Kidney (tissue), 14 donors: ENCODE results near the gene HOXC12. TPM values are rescaled to one million over a fixed set of nuclear protein-coding genes. Genes with fewer than 3 reads are reported as not detected.

Experiments used
- DNase-seq, 5 donors: peaks; one replicate each; pipeline ENCODE4 v3.0.0-alpha.2; 2013 to 2020
- FAIRE-seq: peaks from 2 replicates; lab custom pipeline; 2012; peaks lifted over from hg19 to GRCh38; lab: Jason Lieb, UNC
- H3K27ac ChIP-seq, 2 donors: one replicate each; pipeline ENCODE4 v1.7.0; 2013; ENCODE audit warnings: low read depth in 2 of 2, low read length in 2 of 2, inconsistent platforms in 1 of 2
- H3K27me3 ChIP-seq: one replicate; pipeline ENCODE4 v1.7.1; 2013; ENCODE audit warnings: low read length, inconsistent platforms; ENCODE audit not compliant: control insufficient read depth, insufficient read depth
- H3K36me3 ChIP-seq, 3 donors: one replicate each; pipeline versions ENCODE4 v1.7.0 to v1.7.1; 2013; ENCODE audit warnings: low read length in 3 of 3, control low read depth in 1 of 3, inconsistent platforms in 1 of 3; ENCODE audit not compliant: insufficient read depth in 3 of 3, control insufficient read depth in 2 of 3
- H3K4me1 ChIP-seq, 3 donors: one replicate each; pipeline versions ENCODE4 v1.7.0 to v1.7.1; 2013; ENCODE audit warnings: low read length in 3 of 3, inconsistent platforms in 1 of 3, low read depth in 1 of 3; ENCODE audit not compliant: control insufficient read depth in 2 of 3, insufficient read depth in 2 of 3
- H3K4me3 ChIP-seq, 3 donors: one replicate each; pipeline versions ENCODE4 v1.7.0 to v1.8.1; 2013; ENCODE audit warnings: low read length in 3 of 3, control low read depth in 1 of 3, inconsistent platforms in 1 of 3
- H3K9ac ChIP-seq, 3 donors: one replicate each; pipeline versions ENCODE4 v1.7.0 to v1.7.1; 2013; ENCODE audit warnings: low read length in 3 of 3, control low read depth in 1 of 3, inconsistent platforms in 1 of 3
- H3K9me3 ChIP-seq, 3 donors: one replicate each; pipeline versions ENCODE4 v1.7.0 to v1.7.1; 2013; ENCODE audit warnings: low read length in 3 of 3, control low read depth in 1 of 3, inconsistent platforms in 1 of 3; ENCODE audit not compliant: control insufficient read depth in 2 of 3, insufficient read depth in 1 of 3
- CTCF ChIP-seq: IDR thresholded peaks from 3 replicates; pipeline ENCODE4 v1.5.1; 2012; ENCODE audit warnings: mild to moderate bottlenecking, moderate library complexity, borderline replicate concordance; ENCODE audit not compliant: insufficient read depth; ENCODE audit errors: extremely low read depth
- intact Hi-C: fragments of 100-400 bp; cut with DNase I; formaldehyde crosslinking; loops from one replicate; pipeline ENCODE4 v1.11.1; 2022
- polyA plus RNA-seq: library from polyadenylated mRNA; stranded (reverse); fragments of 350-450 nt; fragmentation: Illumina TruSeq; extraction: RNeasy Lipid Tissue Mini Kit (QIAGEN cat#74804); gene quantifications from one replicate; pipeline ENCODE4 v1.2.3, GENCODE V29; 2014; ENCODE audit warnings: low read depth, low replicate concordance; ENCODE audit not compliant: insufficient read depth
- total RNA-seq: library from RNA; stranded (reverse); fragmentation: NEBNext Ultra II Directional; extraction: Animal tissue kit (Norgen Biotek cat#: 25700); gene quantifications from one replicate; pipeline ENCODE4 v1.2.1, GENCODE V29; 2021
- donor health status: control.
- donor health status: control.
- donor health status: control.
- donor health status: control.
- donor health status: control.
- donor health status: DM: yes; HTN: yes; CAD: no.
- donor health status: Normal renal cell carcinoma (clear cell type).

Gene HOXC12
- total and polyA plus RNA-seq, 2 donors from 2014 or later = not detected

- FAIRE-seq (no peak), DNase-seq (peak in 1 of 5 donors; percentile 73)
- peak overlapping the region in 2 of 3 donors; percentile 57 to 62 for H3K9ac ChIP-seq
- H3K36me3 ChIP-seq = no peaks in the 10 kb centered on the region
- intact Hi-C loops = no loop called here
- H3K27me3 ChIP-seq = peaks cover 5% of the 10 kb centered on the region
- TF ChIP-seq CTCF = no peak
- H3K4me3 ChIP-seq = peak overlapping the region; percentile 49 to 86 (median 64)
- H3K27ac ChIP-seq = peak overlapping the region; percentile 93 to 95
- no peaks in the 10 kb centered on the region for H3K9me3 ChIP-seq
- H3K4me1 ChIP-seq = peaks cover 0 to 34% (median 17%) of the 10 kb centered on the region in 3 donors
Measured at GRCh38 chr12:53988541-53989226, 34.0 kb downstream of the HOXC12 start.

GRCh38 chr12:53989227-53990113 is 34.8 kb downstream of the HOXC12 start:
- peak; percentile 35 for TF ChIP-seq CTCF
- Histone ChIP-seq H3K27ac (peak overlapping the region; percentile 83 to 95), H3K9me3 (no peaks in the 10 kb centered on the region), H3K36me3 (no peaks in the 10 kb centered on the region), H3K4me3 (peak overlapping the region; percentile 49 to 86 (median 64)), H3K27me3 (peaks cover 5% of the 10 kb centered on the region), H3K4me1 (peaks cover 0 to 34% (median 20%) of the 10 kb centered on the region in 3 donors), H3K9ac (peak overlapping the region; percentile 19 to 62 (median 57))
- FAIRE-seq = no peak
- intact Hi-C loops = no loop called here
- peak; percentile 81 to 91 (median 86) for DNase-seq

- Histone ChIP-seq H3K9ac (peak overlapping the region; percentile 45 to 75 (median 62)), H3K4me1 (peaks cover 0 to 35% (median 20%) of the 10 kb centered on the region in 3 donors), H3K27ac (peak overlapping the region; percentile 72 to 83), H3K27me3 (peaks cover 5% of the 10 kb centered on the region), H3K9me3 (no peaks in the 10 kb centered on the region), H3K4me3 (peak overlapping the region; percentile 39 to 86 (median 63)), H3K36me3 (no peaks in the 10 kb centered on the region)
- TF ChIP-seq CTCF = no peak
- FAIRE-seq (no peak), DNase-seq (peak in 3 of 5 donors; percentile 63 to 80 (median 65))
- intact Hi-C loops = no loop called here
Measured at GRCh38 chr12:53990311-53991076, 35.8 kb downstream of the HOXC12 start.
